ENCODE measurements around the gene ADIPOR1. TPM values are rescaled to one million over a fixed set of nuclear protein-coding genes. Genes with fewer than 3 reads are reported as not detected.
"Not testable (repeated sequence)": the region's sequence is repeated elsewhere in the genome, so short reads cannot be mapped to it uniquely, and the experiment has no call there.

ADIPOR1 gene
- polyA plus RNA-seq (ENCODE audit: insufficient read length in 10 of 10), result 100 to 1,000 TPM in 1 of 10 donors, 10 to 100 TPM in 9; 60.7 to 106 (median 70.6) TPM
- long read RNA-seq, donor 1, transcript ADIPOR1-201 (8 exons, 2,177 nt), result major isoform, 14 of 17 reads
- long read RNA-seq, donor 1, partial matches to known transcripts, result 0 of 17 reads
- long read RNA-seq, donor 1, other reads (novel, unspliced or antisense), result 0 of 17 reads
- long read RNA-seq, donor 2, transcript ADIPOR1-201 (8 exons, 2,177 nt), result major isoform, 10 of 18 reads
- long read RNA-seq, donor 2, partial matches to known transcripts, result 0 of 18 reads
- long read RNA-seq, donor 2, other reads (novel, unspliced or antisense), result 8 of 18 reads
- long read RNA-seq, donor 3, result 0 reads
- long read RNA-seq, donor 4, transcript ADIPOR1-201 (8 exons, 2,177 nt), result major isoform, 25 of 31 reads
- long read RNA-seq, donor 4, partial matches to known transcripts, result 0 of 31 reads
- long read RNA-seq, donor 4, other reads (novel, unspliced or antisense), result 6 of 31 reads
- long read RNA-seq, donor 5, transcript ADIPOR1-201 (8 exons, 2,177 nt), result major isoform, 13 of 43 reads
- long read RNA-seq, donor 5, partial matches to known transcripts, result 22 of 43 reads
- long read RNA-seq, donor 5, other reads (novel, unspliced or antisense), result 5 of 43 reads
- long read RNA-seq, donor 6, transcript ADIPOR1-201 (8 exons, 2,177 nt), result major isoform, 24 of 32 reads
- long read RNA-seq, donor 6, partial matches to known transcripts, result 0 of 32 reads
- long read RNA-seq, donor 6, other reads (novel, unspliced or antisense), result 7 of 32 reads
- long read RNA-seq, donor 7, transcript ADIPOR1-201 (8 exons, 2,177 nt), result major isoform, 21 of 26 reads
- long read RNA-seq, donor 7, partial matches to known transcripts, result 5 of 26 reads
- long read RNA-seq, donor 7, other reads (novel, unspliced or antisense), result 0 of 26 reads
- long read RNA-seq, donor 8, transcript ADIPOR1-201 (8 exons, 2,177 nt), result major isoform, 16 of 16 reads
- long read RNA-seq, donor 8, partial matches to known transcripts, result 0 of 16 reads
- long read RNA-seq, donor 8, other reads (novel, unspliced or antisense), result 0 of 16 reads
- long read RNA-seq, donor 9, transcript ADIPOR1-201 (8 exons, 2,177 nt), result major isoform, 7 of 7 reads
- long read RNA-seq, donor 9, partial matches to known transcripts, result 0 of 7 reads
- long read RNA-seq, donor 9, other reads (novel, unspliced or antisense), result 0 of 7 reads

GRCh38 chr1:202957733-202958543, at the start of gene ADIPOR1:
ADIPOR1 (minus strand) TSS chr1:202958312; CDS start chr1:202951070, 7,242 bp downstream.
- peak; percentile 83 to 95 (median 93) for DNase-seq

GRCh38 chr1:203006948-203007871, 49.1 kb upstream of the ADIPOR1 start, which contains the start of gene TMEM183A:
TMEM183A (plus strand) TSS chr1:203007374; CDS start chr1:203007466, 92 bp downstream.
- DNase-seq, result peak; percentile 97 to 99 (median 98)

GRCh38 chr1:203005395-203006142, 47.5 kb upstream of the ADIPOR1 start:
- not testable (repeated sequence) for DNase-seq

GRCh38 chr1:203002951-203003350, 44.8 kb upstream of the ADIPOR1 start:
- DNase-seq, result no peak

GRCh38 chr1:203001986-203002385, 43.9 kb upstream of the ADIPOR1 start:
- DNase-seq, result no peak

- DNase-seq, result no peak
Observed at GRCh38 chr1:203000217-203000944, 42.3 kb upstream of the ADIPOR1 start.

- DNase-seq, result peak; percentile 46 to 64 (median 57)
Observed at GRCh38 chr1:202998836-202999750, 41.0 kb upstream of the ADIPOR1 start.

GRCh38 chr1:202994756-202995155, 36.6 kb upstream of the ADIPOR1 start:
- DNase-seq, result no peak

GRCh38 chr1:202991112-202991511, 33.0 kb upstream of the ADIPOR1 start:
- DNase-seq, result no peak

- DNase-seq, result no peak
Observed at GRCh38 chr1:202989879-202990278, 31.8 kb upstream of the ADIPOR1 start.

GRCh38 chr1:202987922-202988583, 29.9 kb upstream of the ADIPOR1 start:
- no peak for DNase-seq

GRCh38 chr1:202987255-202987654, 29.1 kb upstream of the ADIPOR1 start:
- no peak for DNase-seq

- DNase-seq, result not testable (repeated sequence)
Observed at GRCh38 chr1:202986120-202986519, 28.0 kb upstream of the ADIPOR1 start.

- DNase-seq, result no peak
Observed at GRCh38 chr1:202982715-202983430, 24.8 kb upstream of the ADIPOR1 start.

GRCh38 chr1:202981939-202982338, 23.8 kb upstream of the ADIPOR1 start:
- no peak for DNase-seq

- no peak for DNase-seq
Observed at GRCh38 chr1:202979459-202979858, 21.3 kb upstream of the ADIPOR1 start.
